Muscle layer of duodenum (tissue), 2 donors: ENCODE results near the gene MPC1L.

Source experiments
- H3K27ac ChIP-seq: one replicate; pipeline ENCODE4 v1.7.0; 2013; ENCODE audit warnings: mild to moderate bottlenecking, low read length
- H3K27me3 ChIP-seq: one replicate; pipeline ENCODE4 v1.7.0; 2013; ENCODE audit warnings: low read depth, mild to moderate bottlenecking, control low read depth, low read length
- H3K36me3 ChIP-seq, 2 donors: one replicate each; pipeline ENCODE4 v1.7.0; 2013; ENCODE audit warnings: low read length in 2 of 2, control low read depth in 1 of 2, mild to moderate bottlenecking in 1 of 2; ENCODE audit not compliant: insufficient read depth in 2 of 2, control insufficient read depth in 1 of 2
- H3K4me1 ChIP-seq, 2 donors: one replicate each; pipeline ENCODE4 v1.7.0; 2013; ENCODE audit warnings: low read length in 2 of 2, mild to moderate bottlenecking in 2 of 2, control low read depth in 1 of 2, moderate library complexity in 1 of 2; ENCODE audit not compliant: insufficient read depth in 2 of 2, control insufficient read depth in 1 of 2
- H3K4me3 ChIP-seq, 2 donors: one replicate each; pipeline ENCODE4 v1.7.0; 2013; ENCODE audit warnings: low read length in 2 of 2, low read depth in 1 of 2, mild to moderate bottlenecking in 1 of 2
- H3K9me3 ChIP-seq, 2 donors: one replicate each; pipeline ENCODE4 v1.7.0; 2013; ENCODE audit warnings: low read length in 2 of 2, control low read depth in 1 of 2, mild to moderate bottlenecking in 1 of 2; ENCODE audit not compliant: control insufficient read depth in 1 of 2
- donor health status: healthy.

The MPC1L gene

GRCh38 chrX:40637687-40638086 is 14.5 kb downstream of the MPC1L start:
- H3K36me3 ChIP-seq, result peaks cover 46 to 51% of the 10 kb centered on the region in 2 donors
- no peaks in the 10 kb centered on the region for H3K9me3 ChIP-seq
- peaks cover 0 to 6% of the 10 kb centered on the region in 2 donors for H3K4me1 ChIP-seq
- H3K27ac ChIP-seq, result no peak overlapping the region
- no peak overlapping the region for H3K4me3 ChIP-seq
- no peaks in the 10 kb centered on the region for H3K27me3 ChIP-seq

GRCh38 chrX:40644176-40644575 is 20.9 kb downstream of the MPC1L start:
- no peaks in the 10 kb centered on the region for H3K27me3 ChIP-seq
- H3K9me3 ChIP-seq, result no peaks in the 10 kb centered on the region
- peak overlapping the region; percentile 55 to 63 for H3K4me3 ChIP-seq
- peak overlapping the region; percentile 86 for H3K27ac ChIP-seq
- H3K36me3 ChIP-seq, result no peaks in the 10 kb centered on the region
- H3K4me1 ChIP-seq, result peaks cover 0 to 24% of the 10 kb centered on the region in 2 donors

- Histone ChIP-seq H3K9me3 (no peaks in the 10 kb centered on the region), H3K4me3 (peak overlapping the region; percentile 55 to 63), H3K27me3 (no peaks in the 10 kb centered on the region), H3K4me1 (peaks cover 0 to 24% of the 10 kb centered on the region in 2 donors), H3K27ac (peak overlapping the region; percentile 86), H3K36me3 (no peaks in the 10 kb centered on the region)
These were observed 21.7 kb downstream of the MPC1L start for GRCh38 chrX:40644821-40645358.

- Histone ChIP-seq H3K27me3 (no peaks in the 10 kb centered on the region), H3K4me3 (peak overlapping the region; percentile 75 to 80), H3K27ac (peak overlapping the region; percentile 93), H3K9me3 (no peaks in the 10 kb centered on the region), H3K36me3 (peaks cover 0 to 4% of the 10 kb centered on the region in 2 donors), H3K4me1 (peaks cover 0 to 24% of the 10 kb centered on the region in 2 donors)
These were observed 23.5 kb downstream of the MPC1L start for GRCh38 chrX:40646489-40647306.

GRCh38 chrX:40647307-40648197 is 24.3 kb downstream of the MPC1L start, which contains the start of gene CXorf38:
Gene CXorf38 (minus strand): TSS chrX:40647561. CDS start chrX:40647520, 41 bp downstream.
- H3K36me3 ChIP-seq, result peaks cover 0 to 4% of the 10 kb centered on the region in 2 donors
- no peaks in the 10 kb centered on the region for H3K9me3 ChIP-seq
- H3K4me1 ChIP-seq, result peaks cover 0 to 17% of the 10 kb centered on the region in 2 donors
- no peaks in the 10 kb centered on the region for H3K27me3 ChIP-seq
- peak within 1 kb of the TSS; percentile 93 for H3K27ac ChIP-seq
- H3K4me3 ChIP-seq, result peak within 1 kb of the TSS; percentile 75 to 80

GRCh38 chrX:40651620-40652223 is 28.5 kb downstream of the MPC1L start:
- H3K4me3 ChIP-seq, result no peak overlapping the region
- H3K9me3 ChIP-seq, result no peaks in the 10 kb centered on the region
- peaks cover 0 to 3% of the 10 kb centered on the region in 2 donors for H3K4me1 ChIP-seq
- H3K27me3 ChIP-seq, result no peaks in the 10 kb centered on the region
- no peak overlapping the region for H3K27ac ChIP-seq
- peaks cover 0 to 9% of the 10 kb centered on the region in 2 donors for H3K36me3 ChIP-seq

- no peaks in the 10 kb centered on the region for H3K9me3 ChIP-seq
- H3K36me3 ChIP-seq, result peaks cover 0 to 9% of the 10 kb centered on the region in 2 donors
- no peaks in the 10 kb centered on the region for H3K27me3 ChIP-seq
- H3K4me1 ChIP-seq, result peaks cover 0 to 3% of the 10 kb centered on the region in 2 donors
- no peak overlapping the region for H3K4me3 ChIP-seq
- no peak overlapping the region for H3K27ac ChIP-seq
These were observed 29.4 kb downstream of the MPC1L start for GRCh38 chrX:40652664-40653063.

GRCh38 chrX:40653535-40653934 is 30.3 kb downstream of the MPC1L start:
- Histone ChIP-seq H3K27ac (no peak overlapping the region), H3K9me3 (no peaks in the 10 kb centered on the region), H3K36me3 (peaks cover 0 to 9% of the 10 kb centered on the region in 2 donors), H3K4me1 (no peaks in the 10 kb centered on the region), H3K27me3 (no peaks in the 10 kb centered on the region), H3K4me3 (no peak overlapping the region)

- no peak overlapping the region for H3K4me3 ChIP-seq
- no peaks in the 10 kb centered on the region for H3K9me3 ChIP-seq
- H3K27ac ChIP-seq, result no peak overlapping the region
- H3K27me3 ChIP-seq, result no peaks in the 10 kb centered on the region
- peaks cover 9 to 10% of the 10 kb centered on the region in 2 donors for H3K36me3 ChIP-seq
- H3K4me1 ChIP-seq, result no peaks in the 10 kb centered on the region
These were observed 37.2 kb downstream of the MPC1L start for GRCh38 chrX:40660381-40660780.

GRCh38 chrX:40661489-40661888 is 38.3 kb downstream of the MPC1L start:
- Histone ChIP-seq H3K4me3 (no peak overlapping the region), H3K27me3 (no peaks in the 10 kb centered on the region), H3K4me1 (no peaks in the 10 kb centered on the region), H3K9me3 (no peaks in the 10 kb centered on the region), H3K27ac (no peak overlapping the region), H3K36me3 (peaks cover 10 to 12% of the 10 kb centered on the region in 2 donors)
